H9 (cell line): ENCODE results near the gene LRRN4. TPM values are rescaled to one million over a fixed set of nuclear protein-coding genes. Genes with fewer than 3 reads are reported as not detected.
"Not testable (repeated sequence)": the region's sequence is repeated elsewhere in the genome, so short reads cannot be mapped to it uniquely, and the experiment has no call there.

Experiments
- DNase-seq: peaks from one replicate; pipeline ENCODE4 v3.0.0-alpha.2; 2017
- H2AFZ ChIP-seq: one replicate; pipeline ENCODE4 v1.6.1; 2013; ENCODE audit warnings: mild to moderate bottlenecking, low read length, control low read depth, moderate library complexity
- H2AK5ac ChIP-seq: 2 replicates; pipeline ENCODE4 v1.6.1; 2013; ENCODE audit warnings: low read length, control low read depth, mixed read lengths; ENCODE audit not compliant: insufficient read length
- H2BK120ac ChIP-seq: one replicate; pipeline ENCODE4 v1.6.1; 2013; ENCODE audit warnings: low read depth, mild to moderate bottlenecking, low read length, control low read depth, inconsistent platforms; ENCODE audit not compliant: poor library complexity, severe bottlenecking
- H2BK12ac ChIP-seq: 2 replicates; pipeline ENCODE4 v1.6.1; 2013; ENCODE audit warnings: low read length, control low read depth, mixed read lengths, low read depth; ENCODE audit not compliant: insufficient read length
- H2BK15ac ChIP-seq: 2 replicates; pipeline ENCODE4 v1.6.1; 2013; ENCODE audit warnings: low read depth, low read length, control low read depth
- H2BK20ac ChIP-seq: one replicate; pipeline ENCODE4 v1.6.1; 2013; ENCODE audit warnings: low read depth, mild to moderate bottlenecking, low read length, control low read depth, inconsistent platforms; ENCODE audit not compliant: poor library complexity, severe bottlenecking
- H2BK5ac ChIP-seq: 2 replicates; pipeline ENCODE4 v1.6.1; 2013; ENCODE audit warnings: low read length, control low read depth, mixed read lengths; ENCODE audit not compliant: insufficient read length
- H3K14ac ChIP-seq: 2 replicates; pipeline ENCODE4 v1.6.1; 2013; ENCODE audit warnings: low read length, control low read depth; ENCODE audit not compliant: insufficient read depth
- H3K18ac ChIP-seq: 2 replicates; pipeline ENCODE4 v1.6.1; 2013; ENCODE audit warnings: low read depth, mild to moderate bottlenecking, mixed read lengths, low read length, control low read depth; ENCODE audit not compliant: insufficient read length
- H3K23ac ChIP-seq: 2 replicates; pipeline ENCODE4 v1.6.1; 2013; ENCODE audit warnings: low read length, control low read depth, mixed read lengths, low read depth; ENCODE audit not compliant: insufficient read length
- H3K23me2 ChIP-seq: 2 replicates; pipeline ENCODE4 v1.6.1; 2013; ENCODE audit warnings: low read depth, mild to moderate bottlenecking, mixed read lengths, low read length, control low read depth; ENCODE audit not compliant: insufficient read length, poor library complexity, severe bottlenecking
- H3K27ac ChIP-seq: 2 replicates; pipeline ENCODE4 v1.5.1; 2013; ENCODE audit warnings: low read length, control low read depth, mixed read lengths, low read depth; ENCODE audit not compliant: insufficient read length
- H3K27me3 ChIP-seq: 2 replicates; pipeline ENCODE4 v1.6.1; 2013; ENCODE audit warnings: low read length, control low read depth, inconsistent platforms; ENCODE audit not compliant: insufficient read depth
- H3K4ac ChIP-seq: 2 replicates; pipeline ENCODE4 v1.6.1; 2013; ENCODE audit warnings: low read depth, mild to moderate bottlenecking, control low read depth, inconsistent platforms, low read length, moderate library complexity
- H3K4me1 ChIP-seq: 2 replicates; pipeline ENCODE4 v1.6.1; 2013; ENCODE audit warnings: low read length, control low read depth, inconsistent platforms; ENCODE audit not compliant: insufficient read depth
- H3K4me2 ChIP-seq: 2 replicates; pipeline ENCODE4 v1.6.1; 2013; ENCODE audit warnings: low read length, control low read depth, mixed read lengths; ENCODE audit not compliant: insufficient read length, insufficient read depth
- H3K56ac ChIP-seq: 2 replicates; pipeline ENCODE4 v1.6.1; 2013; ENCODE audit warnings: low read depth, mild to moderate bottlenecking, mixed read lengths, low read length, control low read depth; ENCODE audit not compliant: insufficient read length
- H3K79me1 ChIP-seq: 2 replicates; pipeline ENCODE4 v1.6.1; 2013; ENCODE audit warnings: low read depth, mild to moderate bottlenecking, moderate library complexity, low read length, control low read depth, inconsistent platforms; ENCODE audit not compliant: insufficient read depth, poor library complexity, severe bottlenecking
- H3K79me2 ChIP-seq: 2 replicates; pipeline ENCODE4 v1.6.1; 2013; ENCODE audit warnings: low read length, control low read depth, inconsistent platforms; ENCODE audit not compliant: insufficient read depth
- H3K9ac ChIP-seq: 2 replicates; pipeline ENCODE4 v1.6.1; 2013; ENCODE audit warnings: low read length, control low read depth, mixed read lengths; ENCODE audit not compliant: insufficient read length; ENCODE audit errors: extremely low read depth
- H3K9me3 ChIP-seq: one replicate; pipeline ENCODE4 v1.6.1; 2013; ENCODE audit warnings: low read depth, low read length, inconsistent platforms; ENCODE audit not compliant: control insufficient read depth
- H3T11ph ChIP-seq: one replicate; pipeline ENCODE4 v1.6.1; 2013; ENCODE audit warnings: mild to moderate bottlenecking, low read length, control low read depth, inconsistent platforms
- H4K20me1 ChIP-seq: one replicate; pipeline ENCODE4 v1.6.1; 2013; ENCODE audit not compliant: control insufficient read depth, insufficient read length, insufficient read depth
- H4K5ac ChIP-seq: 2 replicates; pipeline ENCODE4 v1.6.1; 2013; ENCODE audit warnings: low read depth, mild to moderate bottlenecking, mixed read lengths, low read length, control low read depth; ENCODE audit not compliant: insufficient read length
- H4K8ac ChIP-seq: replicated peaks from 2 replicates; pipeline ENCODE4 v1.6.1; 2013; ENCODE audit warnings: low read length, control low read depth, mixed read lengths, low read depth; ENCODE audit not compliant: insufficient read length
- H4K91ac ChIP-seq: 2 replicates; pipeline ENCODE4 v1.6.1; 2013; ENCODE audit warnings: low read depth, mild to moderate bottlenecking, moderate library complexity, mixed read lengths, low read length, control low read depth; ENCODE audit not compliant: insufficient read length
- H3K27ac Mint-ChIP-seq, 3 experiments: 2 replicates in 2 of 3; 3 replicates in 1 of 3; pipeline ENCODE4 v1.8.0; 2020 to 2021; ENCODE audit warnings: mixed read lengths in 3 of 3, mild to moderate bottlenecking in 1 of 3, moderate library complexity in 1 of 3
- H3K27me3 Mint-ChIP-seq: 2 replicates; pipeline ENCODE4 v1.8.0; 2021; ENCODE audit warnings: low read depth, mild to moderate bottlenecking, moderate library complexity, mixed read lengths
- H3K36me3 Mint-ChIP-seq, 3 experiments: 2 replicates in 2 of 3; 3 replicates in 1 of 3; pipeline ENCODE4 v1.8.0; 2020 to 2021; ENCODE audit warnings: low read depth in 3 of 3, mixed read lengths in 3 of 3; ENCODE audit not compliant: insufficient read depth in 1 of 3
- H3K4me1 Mint-ChIP-seq, 2 experiments: 2 replicates each; pipeline ENCODE4 v1.8.0; 2020; ENCODE audit warnings: mixed read lengths in 2 of 2
- H3K4me3 Mint-ChIP-seq, 2 experiments: 2 replicates in 1 of 2; 3 replicates in 1 of 2; pipeline ENCODE4 v1.8.0; 2020 to 2021; ENCODE audit warnings: mild to moderate bottlenecking in 2 of 2, mixed read lengths in 2 of 2, moderate library complexity in 1 of 2
- H3K9me3 Mint-ChIP-seq, 2 experiments: 2 replicates in 1 of 2; 3 replicates in 1 of 2; pipeline ENCODE4 v1.8.0; 2020; ENCODE audit warnings: mild to moderate bottlenecking in 2 of 2, mixed read lengths in 2 of 2, moderate library complexity in 1 of 2
- WGBS: extraction: QIAGEN DNeasy Blood & Tissue Kit; methylation state at CpG from one replicate; pipeline ENCODE4 v1.1.7; 2013; ENCODE audit warnings: missing lambda C conversion rate, low lambda C conversion rate, mixed read lengths; ENCODE audit not compliant: insufficient read length; ENCODE audit errors: extremely low coverage; 5-methylcytosine and 5-hydroxymethylcytosine counted together
- total RNA-seq: library from RNA; stranded (reverse); gene quantifications from 2 replicates; pipeline ENCODE4 v1.2.1, GENCODE V29; 2021
- TF ChIP-seq, protein P1 (sequence below): fragments of 200-600 bp; sonication (generic); conservative IDR thresholded peaks from 3 replicates; pipeline ENCODE4 v1.8.0; 2021; ENCODE audit warnings: antibody characterized with exemption, mild to moderate bottlenecking

Gene LRRN4
- total RNA-seq, 1 experiment from 2014 or later, result 0.22 TPM

DNA sequence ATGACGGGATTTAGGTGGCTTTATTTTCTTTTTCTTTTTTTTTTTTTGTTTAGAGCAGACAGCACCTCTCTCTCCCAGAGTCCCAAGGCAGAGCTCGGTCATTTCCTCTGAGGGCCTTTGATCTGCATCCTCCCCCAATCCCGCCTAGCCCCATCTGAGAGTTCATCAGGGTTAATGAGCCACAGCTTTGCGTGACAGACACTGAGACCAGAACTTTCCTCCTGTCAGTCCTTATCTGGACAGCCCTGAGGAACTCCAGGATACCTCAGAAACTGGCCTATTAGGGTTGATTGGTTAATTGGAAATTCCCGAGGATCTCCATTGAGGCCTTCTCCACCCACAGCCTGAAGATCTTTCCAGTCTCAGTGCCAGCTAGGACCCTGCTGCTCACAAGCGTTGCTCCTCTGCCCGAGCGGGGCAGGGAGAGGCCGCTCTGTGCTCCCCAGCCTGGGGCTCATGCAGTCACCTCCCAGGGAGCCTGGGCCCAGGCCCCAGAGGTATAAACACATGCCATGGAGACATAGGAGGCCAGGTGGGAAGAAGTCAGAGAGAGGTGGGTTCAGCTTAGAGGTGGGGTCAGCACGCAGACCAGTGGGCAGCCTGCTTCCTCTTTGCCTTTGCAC is 1.4 kb upstream of the LRRN4 start:
- Mint-ChIP-seq H3K27me3 (peaks cover 62% of the 10 kb centered on the region), H3K4me1 (peaks cover 21 to 24% of the 10 kb centered on the region in 2 experiments), H3K9me3 (no peaks in the 10 kb centered on the region), H3K4me3 (no peak overlapping the region), H3K36me3 (no peaks in the 10 kb centered on the region; a peak in 1 of 7 replicates), H3K27ac (no peak overlapping the region)
- Histone ChIP-seq H3K9ac (no peak overlapping the region), H3K4me2 (no peak overlapping the region), H4K8ac (no peak overlapping the region), H4K20me1 (no peaks in the 10 kb centered on the region), H2BK5ac (no peak overlapping the region), H4K5ac (no peak overlapping the region), H3K79me1 (no peaks in the 10 kb centered on the region), H4K91ac (no peak overlapping the region), H2BK12ac (no peak overlapping the region), H3K9me3 (no peaks in the 10 kb centered on the region), H2BK15ac (no peak overlapping the region), H3K27ac (no peak overlapping the region), H3K23me2 (peaks cover 10% of the 10 kb centered on the region), H2AFZ (no peak overlapping the region), H3K4ac (no peak overlapping the region), H3K18ac (no peak overlapping the region), H3K79me2 (no peaks in the 10 kb centered on the region), H3T11ph (no peak overlapping the region), H3K23ac (no peak overlapping the region), H2BK120ac (no peak overlapping the region), H2BK20ac (no peak overlapping the region), H3K14ac (no peak overlapping the region), H3K4me1 (peaks cover 5% of the 10 kb centered on the region), H3K27me3 (peaks cover 28% of the 10 kb centered on the region; the same call in 1 of the 2 replicates), H3K56ac (no peak overlapping the region), H2AK5ac (no peak overlapping the region)
- no CpG with 5 or more reads among the region's 10 CpGs for WGBS
- TF ChIP-seq, protein P1, sequence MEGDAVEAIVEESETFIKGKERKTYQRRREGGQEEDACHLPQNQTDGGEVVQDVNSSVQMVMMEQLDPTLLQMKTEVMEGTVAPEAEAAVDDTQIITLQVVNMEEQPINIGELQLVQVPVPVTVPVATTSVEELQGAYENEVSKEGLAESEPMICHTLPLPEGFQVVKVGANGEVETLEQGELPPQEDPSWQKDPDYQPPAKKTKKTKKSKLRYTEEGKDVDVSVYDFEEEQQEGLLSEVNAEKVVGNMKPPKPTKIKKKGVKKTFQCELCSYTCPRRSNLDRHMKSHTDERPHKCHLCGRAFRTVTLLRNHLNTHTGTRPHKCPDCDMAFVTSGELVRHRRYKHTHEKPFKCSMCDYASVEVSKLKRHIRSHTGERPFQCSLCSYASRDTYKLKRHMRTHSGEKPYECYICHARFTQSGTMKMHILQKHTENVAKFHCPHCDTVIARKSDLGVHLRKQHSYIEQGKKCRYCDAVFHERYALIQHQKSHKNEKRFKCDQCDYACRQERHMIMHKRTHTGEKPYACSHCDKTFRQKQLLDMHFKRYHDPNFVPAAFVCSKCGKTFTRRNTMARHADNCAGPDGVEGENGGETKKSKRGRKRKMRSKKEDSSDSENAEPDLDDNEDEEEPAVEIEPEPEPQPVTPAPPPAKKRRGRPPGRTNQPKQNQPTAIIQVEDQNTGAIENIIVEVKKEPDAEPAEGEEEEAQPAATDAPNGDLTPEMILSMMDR, result no peak
- no peak for DNase-seq

DNA sequence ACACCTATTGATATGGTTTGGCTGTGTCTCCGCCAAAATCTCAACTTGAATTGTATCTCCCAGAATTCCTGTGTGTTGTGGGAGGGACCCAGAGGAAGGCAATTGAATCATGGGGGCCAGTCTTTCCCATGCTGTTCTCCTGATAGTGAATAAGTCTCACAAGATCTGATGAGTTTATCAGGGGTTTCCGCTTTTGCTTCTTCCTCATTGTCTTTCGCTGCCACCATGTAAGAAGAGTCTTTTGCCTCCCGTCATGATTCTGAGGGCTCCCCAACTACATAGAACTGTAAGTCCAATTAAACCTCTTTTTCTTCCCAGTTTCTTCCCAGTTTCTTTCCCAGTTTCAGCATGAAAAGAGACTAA is 810 bp upstream of the LRRN4 start:
- not testable (repeated sequence) for H2BK120ac ChIP-seq, H4K5ac ChIP-seq, H3K36me3 Mint-ChIP-seq, H2AFZ ChIP-seq, H3K4me2 ChIP-seq, H3K9me3 ChIP-seq, H4K8ac ChIP-seq, H3K4me1 ChIP-seq, H3K4me3 Mint-ChIP-seq, H3K4ac ChIP-seq, H4K91ac ChIP-seq, H3T11ph ChIP-seq, H2BK15ac ChIP-seq, H3K56ac ChIP-seq, H3K23ac ChIP-seq, H2AK5ac ChIP-seq, H2BK12ac ChIP-seq, H2BK5ac ChIP-seq, H3K18ac ChIP-seq, H4K20me1 ChIP-seq, H2BK20ac ChIP-seq, DNase-seq, H3K79me1 ChIP-seq, H3K14ac ChIP-seq, H3K27ac ChIP-seq, H3K9ac ChIP-seq, H3K79me2 ChIP-seq, H3K27ac Mint-ChIP-seq, H3K23me2 ChIP-seq, H3K9me3 Mint-ChIP-seq
- WGBS, result no CpG with 5 or more reads among the region's 4 CpGs
- Mint-ChIP-seq H3K27me3 (peaks cover 62% of the 10 kb centered on the region), H3K4me1 (peaks cover 21 to 24% of the 10 kb centered on the region in 2 experiments)
- H3K27me3 ChIP-seq, result peaks cover 29% of the 10 kb centered on the region; the same call in 1 of the 2 replicates
